A549 (cell line): Measurements from ENCODE around the gene ZFPM1.

ENCODE experiments used
- CHD2 ChIP-seq: fragments of 150-350 bp; IDR thresholded peaks from 2 replicates; pipeline ENCODE4 v1.6.1; 2014; ENCODE audit warnings: low read length; ENCODE audit not compliant: partially characterized antibody
- EP300 ChIP-seq, 2 experiments: fragments of >200 bp; sonication (Bioruptor Twin); formaldehyde crosslinking; IDR thresholded peaks; 2 replicates in 1 of 2; 3 replicates in 1 of 2; pipeline ENCODE4 v1.6.1; 2016 to 2017
- HOXB5 ChIP-seq: fragments of 250-450 bp; sonication (Bioruptor Pico); IDR thresholded peaks from 2 replicates; pipeline ENCODE4 v1.5.0; 2020; ENCODE audit warnings: mild to moderate bottlenecking, moderate library complexity
- JUN ChIP-seq, 2 experiments: fragments of >200 bp; sonication (Bioruptor Twin); formaldehyde crosslinking; IDR thresholded peaks; 2 replicates in 1 of 2; 3 replicates in 1 of 2; pipeline ENCODE4 v1.6.1; 2016 to 2017
- KDM5A ChIP-seq: fragments of 200-600 bp; sonication (generic); IDR thresholded peaks from 2 replicates; pipeline ENCODE4 v1.6.1; 2016; ENCODE audit warnings: antibody characterized with exemption, mild to moderate bottlenecking
- PHF8 ChIP-seq: fragments of 200-600 bp; sonication (generic); IDR thresholded peaks from 2 replicates; pipeline ENCODE4 v1.6.1; 2016; ENCODE audit warnings: low read depth, mild to moderate bottlenecking, antibody characterized with exemption, moderate library complexity, borderline replicate concordance
- POLR2A ChIP-seq: IDR thresholded peaks from 2 replicates; pipeline ENCODE4 v1.6.1; 2012; ENCODE audit warnings: mild to moderate bottlenecking, low read length
- RFX5 ChIP-seq: fragments of 450-650 bp; IDR thresholded peaks from 2 replicates; pipeline ENCODE4 v1.7.1; 2014; ENCODE audit warnings: antibody characterized with exemption, mild to moderate bottlenecking, moderate library complexity
- SMC3 ChIP-seq: fragments of >200 bp; sonication (Bioruptor Twin); formaldehyde crosslinking; IDR thresholded peaks from 3 replicates; pipeline ENCODE4 v1.6.1; 2018; ENCODE audit warnings: inconsistent platforms
- TF ChIP-seq, protein P1 (sequence below): fragments of >200 bp; sonication (Bioruptor Twin); formaldehyde crosslinking; IDR thresholded peaks from 3 replicates; pipeline ENCODE4 v1.5.1; 2016
- TF ChIP-seq, protein P2 (sequence below): fragments of >200 bp; sonication (Bioruptor Twin); formaldehyde crosslinking; IDR thresholded peaks from 3 replicates; pipeline ENCODE4 v1.6.1; 2016

- TF ChIP-seq PHF8 (no peak), HOXB5 (CRISPR knock-in tag) (no peak), EP300 (IDR thresholded peaks at IDR 0.05) (no peak), RFX5 (no peak), SMC3 (peak; percentile 51; the same call in 2 of the 3 replicates), KDM5A (no peak), POLR2A (no peak), CHD2 (no peak), JUN (IDR thresholded peaks at IDR 0.05) (no peak)
- TF ChIP-seq, protein P1, sequence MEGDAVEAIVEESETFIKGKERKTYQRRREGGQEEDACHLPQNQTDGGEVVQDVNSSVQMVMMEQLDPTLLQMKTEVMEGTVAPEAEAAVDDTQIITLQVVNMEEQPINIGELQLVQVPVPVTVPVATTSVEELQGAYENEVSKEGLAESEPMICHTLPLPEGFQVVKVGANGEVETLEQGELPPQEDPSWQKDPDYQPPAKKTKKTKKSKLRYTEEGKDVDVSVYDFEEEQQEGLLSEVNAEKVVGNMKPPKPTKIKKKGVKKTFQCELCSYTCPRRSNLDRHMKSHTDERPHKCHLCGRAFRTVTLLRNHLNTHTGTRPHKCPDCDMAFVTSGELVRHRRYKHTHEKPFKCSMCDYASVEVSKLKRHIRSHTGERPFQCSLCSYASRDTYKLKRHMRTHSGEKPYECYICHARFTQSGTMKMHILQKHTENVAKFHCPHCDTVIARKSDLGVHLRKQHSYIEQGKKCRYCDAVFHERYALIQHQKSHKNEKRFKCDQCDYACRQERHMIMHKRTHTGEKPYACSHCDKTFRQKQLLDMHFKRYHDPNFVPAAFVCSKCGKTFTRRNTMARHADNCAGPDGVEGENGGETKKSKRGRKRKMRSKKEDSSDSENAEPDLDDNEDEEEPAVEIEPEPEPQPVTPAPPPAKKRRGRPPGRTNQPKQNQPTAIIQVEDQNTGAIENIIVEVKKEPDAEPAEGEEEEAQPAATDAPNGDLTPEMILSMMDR: peak; percentile 48
- TF ChIP-seq, protein P2, sequence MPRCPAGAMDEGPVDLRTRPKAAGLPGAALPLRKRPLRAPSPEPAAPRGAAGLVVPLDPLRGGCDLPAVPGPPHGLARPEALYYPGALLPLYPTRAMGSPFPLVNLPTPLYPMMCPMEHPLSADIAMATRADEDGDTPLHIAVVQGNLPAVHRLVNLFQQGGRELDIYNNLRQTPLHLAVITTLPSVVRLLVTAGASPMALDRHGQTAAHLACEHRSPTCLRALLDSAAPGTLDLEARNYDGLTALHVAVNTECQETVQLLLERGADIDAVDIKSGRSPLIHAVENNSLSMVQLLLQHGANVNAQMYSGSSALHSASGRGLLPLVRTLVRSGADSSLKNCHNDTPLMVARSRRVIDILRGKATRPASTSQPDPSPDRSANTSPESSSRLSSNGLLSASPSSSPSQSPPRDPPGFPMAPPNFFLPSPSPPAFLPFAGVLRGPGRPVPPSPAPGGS: no peak
Measured at GRCh38 chr16:88561485-88562359, 108.6 kb downstream of the ZFPM1 start.
